Uterus (tissue), 4 donors: ENCODE data around the gene FAM181A. TPM values are rescaled to one million over a fixed set of nuclear protein-coding genes. Genes with fewer than 3 reads are reported as not detected.
A peak's percentile ranks its signal among the peaks of the same experiment; 100 is the strongest.

Experiments
- DNase-seq, 2 donors: peaks; one replicate each; pipeline ENCODE4 v3.0.0-alpha.2; 2019 to 2020
- H3K27ac ChIP-seq, 2 donors: fragments of 200-600 bp; sonication (generic); 1 replicate in 1 of 2; 2 replicates in 1 of 2; pipeline ENCODE4 v1.5.1; 2016 to 2018
- H3K27me3 ChIP-seq, 2 donors: fragments of 200-600 bp; sonication (generic); one replicate each; pipeline ENCODE4 v1.5.1; 2018 to 2019; ENCODE audit warnings: control low read depth in 1 of 2
- H3K36me3 ChIP-seq, 2 donors: fragments of 200-600 bp; sonication (generic); one replicate each; pipeline ENCODE4 v1.5.1; 2019; ENCODE audit warnings: control low read depth in 1 of 2
- H3K4me1 ChIP-seq, 2 donors: fragments of 200-600 bp; sonication (generic); one replicate each; pipeline ENCODE4 v1.5.1; 2018 to 2019; ENCODE audit warnings: control low read depth in 1 of 2
- H3K4me3 ChIP-seq, 2 donors: fragments of 200-600 bp; sonication (generic); 1 replicate in 1 of 2; 2 replicates in 1 of 2; pipeline ENCODE4 v1.5.1; 2018 to 2019; ENCODE audit warnings: mild to moderate bottlenecking in 1 of 2
- H3K9me3 ChIP-seq, 2 donors: fragments of 200-600 bp; sonication (generic); one replicate each; pipeline ENCODE4 v1.5.1; 2019; ENCODE audit warnings: control low read depth in 1 of 2
- POLR2A ChIP-seq, 2 donors: fragments of 450-650 bp; IDR thresholded peaks; one replicate each; pipeline ENCODE4 v1.6.1; 2016; ENCODE audit warnings: antibody characterized with exemption in 2 of 2, mild to moderate bottlenecking in 1 of 2, moderate library complexity in 1 of 2
- intact Hi-C: fragments of 100-400 bp; cut with DNase I; formaldehyde crosslinking; loops from one replicate; pipeline ENCODE4 v1.15.1; 2023; ENCODE audit warnings: low total_unique reads
- total RNA-seq, 4 donors: library from RNA; depleted of rRNA in 3 of 4; stranded (reverse); fragments of >200 nt in 3 of 4; gene quantifications; one replicate each; pipeline versions ENCODE4 v1.1.0 to v1.2.4, GENCODE V29; 2014 to 2023
- TF ChIP-seq, protein P1 (sequence below), 4 experiments: fragments of 200-600 bp in 2 of 4; fragments of 450-650 bp in 2 of 4; sonication (generic) in 2 of 4; IDR thresholded peaks; one replicate each; pipeline ENCODE4 v1.5.1; 2016 to 2019; ENCODE audit warnings: antibody characterized with exemption in 4 of 4, mild to moderate bottlenecking in 2 of 4, moderate library complexity in 1 of 4
- donor health status: DM: yes; HTN: yes; CAD: no.

The FAM181A gene
- total RNA-seq, 4 donors from 2014 or later, result 0.48 TPM; not detected in 3

DNA sequence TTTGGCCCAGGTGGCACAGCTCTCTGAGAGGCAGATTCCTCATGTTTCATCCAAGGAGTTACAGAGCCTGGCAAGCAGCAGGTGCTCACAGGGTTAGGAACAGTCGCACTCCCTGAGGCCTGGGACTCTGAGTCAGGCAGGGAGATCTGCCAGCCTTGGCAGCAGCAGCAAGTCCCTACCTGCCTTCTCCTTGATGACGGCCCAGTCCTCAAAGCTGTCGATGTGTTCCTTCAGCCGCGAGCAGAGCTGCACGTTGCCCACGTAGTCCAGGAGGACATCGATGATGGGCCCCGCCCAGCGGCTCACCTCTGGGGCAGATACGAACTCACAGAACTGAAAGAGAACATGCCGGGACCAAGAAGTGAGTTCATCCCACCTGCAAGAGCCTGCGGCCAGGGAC lies 10.4 kb downstream of the FAM181A start:
- H3K36me3 ChIP-seq, result no peaks in the 10 kb centered on the region
- no peaks in the 10 kb centered on the region for H3K4me1 ChIP-seq
- no peak for TF ChIP-seq POLR2A (IDR thresholded peaks at IDR 0.05)
- TF ChIP-seq, protein P1, sequence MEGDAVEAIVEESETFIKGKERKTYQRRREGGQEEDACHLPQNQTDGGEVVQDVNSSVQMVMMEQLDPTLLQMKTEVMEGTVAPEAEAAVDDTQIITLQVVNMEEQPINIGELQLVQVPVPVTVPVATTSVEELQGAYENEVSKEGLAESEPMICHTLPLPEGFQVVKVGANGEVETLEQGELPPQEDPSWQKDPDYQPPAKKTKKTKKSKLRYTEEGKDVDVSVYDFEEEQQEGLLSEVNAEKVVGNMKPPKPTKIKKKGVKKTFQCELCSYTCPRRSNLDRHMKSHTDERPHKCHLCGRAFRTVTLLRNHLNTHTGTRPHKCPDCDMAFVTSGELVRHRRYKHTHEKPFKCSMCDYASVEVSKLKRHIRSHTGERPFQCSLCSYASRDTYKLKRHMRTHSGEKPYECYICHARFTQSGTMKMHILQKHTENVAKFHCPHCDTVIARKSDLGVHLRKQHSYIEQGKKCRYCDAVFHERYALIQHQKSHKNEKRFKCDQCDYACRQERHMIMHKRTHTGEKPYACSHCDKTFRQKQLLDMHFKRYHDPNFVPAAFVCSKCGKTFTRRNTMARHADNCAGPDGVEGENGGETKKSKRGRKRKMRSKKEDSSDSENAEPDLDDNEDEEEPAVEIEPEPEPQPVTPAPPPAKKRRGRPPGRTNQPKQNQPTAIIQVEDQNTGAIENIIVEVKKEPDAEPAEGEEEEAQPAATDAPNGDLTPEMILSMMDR (IDR thresholded peaks at IDR 0.05), result no peak
- no peak overlapping the region for H3K27ac ChIP-seq
- H3K27me3 ChIP-seq, result no peaks in the 10 kb centered on the region
- no peak for DNase-seq
- no peak overlapping the region for H3K4me3 ChIP-seq
- intact Hi-C loops, result no loop called here
- H3K9me3 ChIP-seq, result no peaks in the 10 kb centered on the region

DNA sequence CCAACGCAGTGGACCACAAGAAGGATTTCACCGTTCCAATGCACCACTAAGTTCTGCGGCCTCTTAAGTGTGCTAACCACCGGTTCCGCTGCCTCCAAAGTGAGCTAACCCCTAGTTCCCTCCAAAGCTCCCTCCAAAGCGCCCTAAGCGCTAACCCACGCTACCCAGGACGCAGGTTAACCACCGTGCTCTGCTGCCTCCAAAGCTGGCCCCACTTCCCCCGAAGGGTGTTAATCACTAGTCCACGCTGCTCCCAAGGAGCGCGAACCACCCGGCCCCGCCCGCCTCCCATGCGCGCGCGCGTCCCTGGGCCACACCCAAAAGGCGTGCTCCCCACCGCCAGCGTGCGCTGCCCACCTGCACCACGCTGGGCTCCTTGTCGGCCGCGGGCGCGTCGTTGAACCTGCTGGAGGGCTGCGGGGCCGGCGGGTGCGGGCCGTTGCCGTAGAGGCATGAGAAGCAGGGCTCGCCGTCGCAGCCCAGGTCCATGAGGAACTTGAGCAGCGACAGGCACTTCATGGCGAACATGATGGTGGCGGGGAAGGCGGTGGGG lies 11.7 kb downstream of the FAM181A start:
- intact Hi-C loops, result no loop called here
- Histone ChIP-seq H3K27ac (no peak overlapping the region), H3K36me3 (no peaks in the 10 kb centered on the region)

DNA sequence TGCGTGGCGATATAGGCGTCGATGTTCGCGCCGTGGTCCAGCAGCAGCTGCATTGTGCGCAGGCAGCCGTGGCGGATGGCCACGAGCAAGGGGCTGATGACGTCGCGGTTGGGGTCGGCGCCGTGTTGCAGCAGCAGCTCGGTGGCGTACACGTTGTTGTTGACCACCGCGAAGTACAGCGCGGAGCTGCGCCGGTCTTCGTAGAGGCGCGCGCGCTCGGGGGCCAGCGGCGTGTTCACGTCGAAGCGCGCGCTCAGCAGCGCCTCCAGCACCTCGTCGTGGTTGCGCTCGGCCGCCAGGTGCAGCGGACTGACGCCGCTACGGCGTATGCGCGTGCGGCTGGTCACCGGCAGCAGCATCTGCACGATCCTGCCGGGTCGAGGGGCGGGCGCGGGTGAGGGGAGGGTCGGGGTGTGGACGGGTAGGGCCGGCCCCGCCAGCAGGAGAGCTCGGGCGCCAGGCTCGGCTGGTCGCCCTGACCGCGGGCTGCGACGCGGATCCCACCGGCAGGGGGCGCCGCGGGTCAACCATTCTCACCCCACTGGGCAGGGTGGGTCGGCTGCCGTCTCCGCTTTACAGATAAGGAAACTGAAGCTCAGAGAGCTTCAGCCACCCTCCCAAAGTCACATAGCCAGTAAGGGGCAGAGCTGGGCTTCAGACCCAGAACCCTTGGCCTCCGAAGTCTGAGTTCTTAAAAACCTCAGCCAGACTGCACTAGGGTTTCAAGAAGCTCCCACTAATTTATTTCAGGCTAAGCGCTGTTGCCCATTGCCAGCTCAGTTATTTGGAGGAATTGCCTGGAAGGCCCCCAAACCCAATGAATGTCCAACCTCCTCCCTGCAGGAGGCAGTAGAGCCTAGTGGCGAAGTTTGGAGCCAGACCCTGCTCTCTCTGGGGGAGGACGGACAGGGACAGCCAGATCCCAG lies 12.4 kb downstream of the FAM181A start:
- DNase-seq, result peak; percentile 76 to 77
- H3K4me1 ChIP-seq, result no peaks in the 10 kb centered on the region
- TF ChIP-seq POLR2A (IDR thresholded peaks at IDR 0.05), result peak in 1 of 2 donors; percentile 13
- TF ChIP-seq, protein P1 (IDR thresholded peaks at IDR 0.05), result peak; percentile 43 to 81 (median 76)
- intact Hi-C loops, result no loop called here
- H3K9me3 ChIP-seq, result no peaks in the 10 kb centered on the region
- H3K4me3 ChIP-seq, result no peak overlapping the region
- no peaks in the 10 kb centered on the region for H3K27me3 ChIP-seq
- no peaks in the 10 kb centered on the region for H3K36me3 ChIP-seq
- peak overlapping the region in 1 of 2 donors; percentile 33 for H3K27ac ChIP-seq

More for the DNA sequence above, 11.7 kb downstream of the FAM181A start:
- Histone ChIP-seq H3K27me3 (no peaks in the 10 kb centered on the region), H3K4me1 (no peaks in the 10 kb centered on the region), H3K9me3 (no peaks in the 10 kb centered on the region), H3K4me3 (no peak overlapping the region)
- TF ChIP-seq POLR2A (IDR thresholded peaks at IDR 0.05), result no peak
- TF ChIP-seq, protein P1 (IDR thresholded peaks at IDR 0.05), result no peak
- DNase-seq, result no peak

DNA sequence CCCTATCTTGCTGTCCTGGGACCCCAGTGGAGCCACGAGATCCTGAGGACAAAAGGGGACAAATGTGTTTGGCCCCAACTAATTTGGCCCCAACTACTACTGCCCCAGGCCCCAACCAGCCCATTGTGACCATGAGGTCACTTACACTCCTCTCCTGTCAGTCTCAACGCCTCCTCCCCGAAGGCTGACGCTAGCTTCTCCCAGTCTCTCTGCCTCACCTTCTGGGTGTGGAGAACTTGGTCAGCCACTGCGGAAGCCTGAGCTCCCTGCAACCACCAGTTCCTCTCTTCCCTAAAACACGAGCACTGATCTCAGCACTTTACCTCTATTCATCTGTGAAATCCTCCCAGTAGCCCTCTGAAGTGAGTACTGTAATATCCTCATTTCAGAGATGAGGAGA lies 13.3 kb downstream of the FAM181A start:
- H3K27ac ChIP-seq, result peak overlapping the region in 1 of 2 donors; percentile 33
- intact Hi-C loops, result no loop called here
- DNase-seq, result no peak
- H3K36me3 ChIP-seq, result no peaks in the 10 kb centered on the region
- no peaks in the 10 kb centered on the region for H3K9me3 ChIP-seq
- H3K4me1 ChIP-seq, result no peaks in the 10 kb centered on the region
- no peaks in the 10 kb centered on the region for H3K27me3 ChIP-seq
- no peak for TF ChIP-seq POLR2A (IDR thresholded peaks at IDR 0.05)
- TF ChIP-seq, protein P1 (IDR thresholded peaks at IDR 0.05), result no peak
- no peak overlapping the region for H3K4me3 ChIP-seq

DNA sequence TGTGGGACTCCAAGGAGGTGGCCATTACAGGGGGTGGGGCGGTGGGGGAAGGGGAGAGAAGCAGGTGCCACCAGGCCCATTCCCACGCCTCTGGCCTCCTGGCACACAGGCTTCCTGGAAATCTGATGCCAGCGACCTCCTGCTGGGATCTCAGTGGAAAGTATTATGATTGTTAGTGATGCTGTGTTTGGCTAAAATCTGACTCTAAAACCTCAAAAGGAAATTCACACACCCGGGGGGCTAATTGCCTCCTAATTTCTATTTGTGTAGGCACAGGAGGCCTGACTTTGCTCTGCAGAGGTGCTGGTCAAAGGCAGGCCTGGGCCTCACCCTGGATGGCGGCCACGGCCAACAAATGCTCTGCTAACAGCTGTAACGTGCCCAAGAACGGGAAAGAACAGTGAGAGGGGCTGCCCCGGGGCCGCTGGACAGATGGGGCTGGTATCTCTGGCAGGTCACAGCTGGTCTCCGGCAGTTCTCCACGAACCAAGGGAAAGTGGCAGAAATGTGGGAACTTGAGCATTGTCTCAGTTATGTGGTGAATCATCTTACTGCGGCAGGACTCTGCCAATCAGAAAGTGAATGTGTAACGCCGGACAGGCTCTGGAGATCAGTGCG lies 14.3 kb downstream of the FAM181A start:
- H3K4me3 ChIP-seq, result no peak overlapping the region
- H3K4me1 ChIP-seq, result no peaks in the 10 kb centered on the region
- no peak for DNase-seq
- no peaks in the 10 kb centered on the region for H3K9me3 ChIP-seq
- no peaks in the 10 kb centered on the region for H3K27me3 ChIP-seq
- TF ChIP-seq, protein P1 (IDR thresholded peaks at IDR 0.05), result no peak
- no peak for TF ChIP-seq POLR2A (IDR thresholded peaks at IDR 0.05)
- intact Hi-C loops, result no loop called here
- H3K27ac ChIP-seq, result no peak overlapping the region
- H3K36me3 ChIP-seq, result no peaks in the 10 kb centered on the region
